CD14-positive monocyte (primary cell): ENCODE data around the gene SEMA3F. TPM values are rescaled to one million over a fixed set of nuclear protein-coding genes. Genes with fewer than 3 reads are reported as not detected.

Experiments
- DNase-seq, 3 donors: peaks; one replicate each; pipeline ENCODE4 v3.0.0-alpha.2; 2011 to 2022
- H2AFZ ChIP-seq: 2 replicates; pipeline ENCODE4 v1.6.0; 2012; ENCODE audit warnings: mild to moderate bottlenecking, low read depth, low read length, inconsistent platforms; ENCODE audit not compliant: insufficient read depth, poor library complexity, severe bottlenecking
- H3K27ac ChIP-seq, 2 donors: 1 replicate in 1 of 2; 2 replicates in 1 of 2; pipeline ENCODE4 v1.5.1; 2012 to 2013; ENCODE audit warnings: low read length in 2 of 2, control low read depth in 1 of 2, inconsistent platforms in 1 of 2, low read depth in 1 of 2, mild to moderate bottlenecking in 1 of 2
- H3K27me3 ChIP-seq, 2 donors: one replicate each; pipeline versions ENCODE4 v1.6.0 to v1.6.1; 2011 to 2013; ENCODE audit warnings: low read length in 2 of 2; ENCODE audit not compliant: control insufficient read depth in 2 of 2, insufficient read depth in 2 of 2
- H3K36me3 ChIP-seq, 2 donors: replicated peaks in 1 of 2; 1 replicate in 1 of 2; 2 replicates in 1 of 2; pipeline versions ENCODE4 v1.5.1 to v1.6.1; 2012 to 2013; ENCODE audit warnings: low read length in 2 of 2, control low read depth in 1 of 2, inconsistent platforms in 1 of 2, mild to moderate bottlenecking in 1 of 2; ENCODE audit not compliant: insufficient read depth in 2 of 2, control insufficient read depth in 1 of 2
- H3K4me1 ChIP-seq, 2 donors: 1 replicate in 1 of 2; 2 replicates in 1 of 2; pipeline versions ENCODE4 v1.5.1 to v1.6.1; 2012 to 2013; ENCODE audit warnings: low read length in 2 of 2, control low read depth in 1 of 2, inconsistent platforms in 1 of 2, mild to moderate bottlenecking in 1 of 2, moderate library complexity in 1 of 2; ENCODE audit not compliant: insufficient read depth in 2 of 2, control insufficient read depth in 1 of 2
- H3K4me2 ChIP-seq: replicated peaks from 2 replicates; pipeline ENCODE3; 2012; ENCODE audit warnings: low read length, moderate library complexity, mild to moderate bottlenecking; ENCODE audit not compliant: poor library complexity, severe bottlenecking; ENCODE audit errors: extremely low read depth
- H3K4me3 ChIP-seq, 3 experiments: fragments of 200-600 bp in 1 of 3; sonication (generic) in 1 of 3; replicated peaks in 1 of 3; 1 replicate in 2 of 3; 2 replicates in 1 of 3; pipeline ENCODE4 v1.5.1; 2011 to 2013; ENCODE audit warnings: low read length in 3 of 3, mild to moderate bottlenecking in 3 of 3, control low read depth in 2 of 3, low read depth in 2 of 3, inconsistent platforms in 1 of 3, moderate library complexity in 1 of 3
- H3K79me2 ChIP-seq: 2 replicates; pipeline ENCODE4 v1.6.0; 2012; ENCODE audit warnings: mild to moderate bottlenecking, control low read depth, inconsistent platforms, low read length, moderate library complexity; ENCODE audit not compliant: insufficient read depth
- H3K9ac ChIP-seq: 2 replicates; pipeline ENCODE4 v1.6.0; 2017; ENCODE audit warnings: low read length, mild to moderate bottlenecking; ENCODE audit not compliant: insufficient read depth, poor library complexity, severe bottlenecking
- H3K9me3 ChIP-seq, 2 donors: replicated peaks in 1 of 2; 1 replicate in 1 of 2; 2 replicates in 1 of 2; pipeline versions ENCODE4 v1.5.1 to v1.6.1; 2012 to 2013; ENCODE audit warnings: low read length in 2 of 2, control low read depth in 1 of 2; ENCODE audit not compliant: control insufficient read depth in 1 of 2, insufficient read depth in 1 of 2
- H4K20me1 ChIP-seq: 2 replicates; pipeline ENCODE4 v1.6.0; 2012; ENCODE audit warnings: mild to moderate bottlenecking, low read length, control low read depth, moderate library complexity; ENCODE audit not compliant: insufficient read depth
- H3K27ac Mint-ChIP-seq, 7 donors: one replicate each; pipeline ENCODE4 v1.8.0; 2020; ENCODE audit warnings: mild to moderate bottlenecking in 7 of 7, mixed read lengths in 7 of 7, moderate library complexity in 6 of 7, inconsistent platforms in 2 of 7
- H3K27me3 Mint-ChIP-seq, 3 donors: one replicate each; pipeline ENCODE4 v1.8.0; 2021 to 2022; ENCODE audit warnings: low read depth in 3 of 3, mild to moderate bottlenecking in 3 of 3, mixed read lengths in 3 of 3, moderate library complexity in 3 of 3, inconsistent platforms in 1 of 3
- H3K36me3 Mint-ChIP-seq, 2 donors: one replicate each; pipeline ENCODE4 v1.8.0; 2020; ENCODE audit warnings: mixed read lengths in 2 of 2, inconsistent platforms in 1 of 2, mild to moderate bottlenecking in 1 of 2
- H3K4me1 Mint-ChIP-seq: one replicate; pipeline ENCODE4 v1.8.0; 2020; ENCODE audit warnings: mild to moderate bottlenecking, mixed read lengths
- H3K4me3 Mint-ChIP-seq, 2 donors: one replicate each; pipeline ENCODE4 v1.8.0; 2020; ENCODE audit warnings: mild to moderate bottlenecking in 2 of 2, mixed read lengths in 2 of 2, moderate library complexity in 1 of 2
- H3K9me3 Mint-ChIP-seq, 7 donors: one replicate each; pipeline ENCODE4 v1.8.0; 2020 to 2022; ENCODE audit warnings: mixed read lengths in 7 of 7, mild to moderate bottlenecking in 6 of 7, moderate library complexity in 6 of 7, inconsistent platforms in 2 of 7
- CTCF ChIP-seq: fragments of 200-600 bp; IDR thresholded peaks from one replicate; pipeline ENCODE4 v1.8.0; 2022; ENCODE audit warnings: antibody characterized with exemption, mild to moderate bottlenecking
- WGBS: methylation state at CpG from one replicate; pipeline ENCODE4 v1.1.5; 2013; ENCODE audit warnings: missing lambda C conversion rate; ENCODE audit not compliant: insufficient coverage; 5-methylcytosine and 5-hydroxymethylcytosine counted together
- intact Hi-C, 2 donors: fragments of 100-400 bp; cut with micrococcal nuclease; formaldehyde crosslinking; loops; one replicate each; pipeline versions ENCODE4 v1.15.0 to v1.15.1; 2023
- polyA plus RNA-seq, 3 donors: library from polyadenylated mRNA; depleted of rRNA in 1 of 3; unstranded in 2 of 3; stranded (reverse) in 1 of 3; fragments of 300-500 nt in 2 of 3; fragments of >200 nt in 1 of 3; fragmentation: Illumina TruSeq in 2 of 3; gene quantifications; 1 replicate in 2 of 3; 2 replicates in 1 of 3; pipeline ENCODE4 v1.2.3, GENCODE V29; 2012 to 2021

SEMA3F gene
- polyA plus RNA-seq, 3 donors, result 0.01 TPM; not detected in 2

- intact Hi-C loops, result loop anchor here (1.0 kb wide), 2 partner anchors 34 to 81 kb away; no protein-coding TSS in a partner anchor
- Mint-ChIP-seq H3K27ac (no peak overlapping the region), H3K4me3 (no peak overlapping the region)
Measured at GRCh38 chr3:50192124-50192523, 37.0 kb downstream of the SEMA3F start.

GRCh38 chr3:50192689-50193141 lies 37.6 kb downstream of the SEMA3F start:
- peaks cover 27% of the 10 kb centered on the region for H3K4me1 Mint-ChIP-seq
- peak; percentile 97 for TF ChIP-seq CTCF
- peaks cover 0 to 11% (median 5%) of the 10 kb centered on the region in 7 donors for H3K9me3 Mint-ChIP-seq
- intact Hi-C loops, result loop anchor here (1.0 kb wide), 3 partner anchors 34 to 81 kb away; no protein-coding TSS in a partner anchor
- Histone ChIP-seq H3K27me3 (peaks cover 15 to 37% of the 10 kb centered on the region in 2 donors), H3K79me2 (no peaks in the 10 kb centered on the region), H2AFZ (no peak overlapping the region), H3K4me1 (peaks cover 25 to 37% of the 10 kb centered on the region in 2 donors), H4K20me1 (no peaks in the 10 kb centered on the region), H3K27ac (no peak overlapping the region), H3K36me3 (no peaks in the 10 kb centered on the region), H3K9ac (no peak overlapping the region), H3K4me3 (no peak overlapping the region), H3K9me3 (peaks cover 0 to 10% of the 10 kb centered on the region in 2 donors), H3K4me2 (no peak overlapping the region)
- H3K36me3 Mint-ChIP-seq, result no peaks in the 10 kb centered on the region
- H3K27ac Mint-ChIP-seq, result peak overlapping the region in 1 of 7 donors; percentile 50
- peak; percentile 44 to 70 (median 62) for DNase-seq
- peaks cover 36 to 47% (median 44%) of the 10 kb centered on the region in 3 donors for H3K27me3 Mint-ChIP-seq
- 15% methylated on average over 21 of the region's 21 CpGs for WGBS
- H3K4me3 Mint-ChIP-seq, result peak overlapping the region in 1 of 2 donors; percentile 55

More at GRCh38 chr3:50192124-50192523, 37.0 kb downstream of the SEMA3F start:
- no peak for DNase-seq
- H2AFZ ChIP-seq, result no peak overlapping the region
- no peaks in the 10 kb centered on the region for H4K20me1 ChIP-seq
- no peak overlapping the region for H3K27ac ChIP-seq
- H3K9ac ChIP-seq, result no peak overlapping the region
- peaks cover 25 to 37% of the 10 kb centered on the region in 2 donors for H3K4me1 ChIP-seq
- no peaks in the 10 kb centered on the region for H3K36me3 Mint-ChIP-seq
- H3K27me3 ChIP-seq, result peaks cover 15 to 33% of the 10 kb centered on the region in 2 donors
- TF ChIP-seq CTCF, result no peak
- H3K79me2 ChIP-seq, result no peaks in the 10 kb centered on the region
- peaks cover 27% of the 10 kb centered on the region for H3K4me1 Mint-ChIP-seq
- peaks cover 0 to 11% (median 5%) of the 10 kb centered on the region in 7 donors for H3K9me3 Mint-ChIP-seq
- peaks cover 31 to 41% (median 39%) of the 10 kb centered on the region in 3 donors for H3K27me3 Mint-ChIP-seq
- no peaks in the 10 kb centered on the region for H3K36me3 ChIP-seq
- H3K4me3 ChIP-seq, result no peak overlapping the region
- H3K4me2 ChIP-seq, result no peak overlapping the region
- peaks cover 0 to 10% of the 10 kb centered on the region in 2 donors for H3K9me3 ChIP-seq
- WGBS, result 99% methylated on average over 7 of the region's 8 CpGs
